Central memory CD4-positive, alpha-beta T cell (primary cell): ENCODE results near the gene LHX8.
"Not testable (repeated sequence)": the region's sequence is repeated elsewhere in the genome, so short reads cannot be mapped to it uniquely, and the experiment has no call there.

Experiments
- DNase-seq: peaks from one replicate; pipeline ENCODE4 v3.0.0; 2022

Gene LHX8

GRCh38 chr1:75132812-75133619 lies 1.2 kb upstream of the LHX8 start:
- no peak for DNase-seq

- DNase-seq, result no peak
Observed at GRCh38 chr1:75134647-75135572, 722 bp downstream of the LHX8 start.

GRCh38 chr1:75135573-75136194 lies 1.5 kb downstream of the LHX8 start:
- no peak for DNase-seq

- no peak for DNase-seq
Observed at GRCh38 chr1:75136195-75136815, 2.1 kb downstream of the LHX8 start.

- no peak for DNase-seq
Observed at GRCh38 chr1:75136921-75137641, 2.9 kb downstream of the LHX8 start.

GRCh38 chr1:75152092-75152491 lies 17.9 kb downstream of the LHX8 start:
- no peak for DNase-seq

- no peak for DNase-seq
Observed at GRCh38 chr1:75159154-75159553, 25.0 kb downstream of the LHX8 start.

- DNase-seq, result no peak
Observed at GRCh38 chr1:75165264-75165663, 31.1 kb downstream of the LHX8 start.

- no peak for DNase-seq
Observed at GRCh38 chr1:75166821-75167220, 32.6 kb downstream of the LHX8 start.

GRCh38 chr1:75170011-75170410 lies 35.8 kb downstream of the LHX8 start:
- DNase-seq, result no peak

- no peak for DNase-seq
Observed at GRCh38 chr1:75170981-75171380, 36.8 kb downstream of the LHX8 start.

- no peak for DNase-seq
Observed at GRCh38 chr1:75171876-75172275, 37.7 kb downstream of the LHX8 start.

- no peak for DNase-seq
Observed at GRCh38 chr1:75172556-75172955, 38.4 kb downstream of the LHX8 start.

- no peak for DNase-seq
Observed at GRCh38 chr1:75174031-75174760, 40.0 kb downstream of the LHX8 start.

GRCh38 chr1:75181214-75181955 lies 47.2 kb downstream of the LHX8 start:
- not testable (repeated sequence) for DNase-seq

- DNase-seq, result no peak
Observed at GRCh38 chr1:75188892-75189291, 54.7 kb downstream of the LHX8 start.

GRCh38 chr1:75198163-75198562 lies 64.0 kb downstream of the LHX8 start:
- DNase-seq, result no peak

GRCh38 chr1:75198761-75199160 lies 64.6 kb downstream of the LHX8 start:
- DNase-seq, result no peak

- DNase-seq, result no peak
Observed at GRCh38 chr1:75202751-75203150, 68.6 kb downstream of the LHX8 start.

GRCh38 chr1:75203415-75204277 lies 69.5 kb downstream of the LHX8 start:
- DNase-seq, result no peak
